SH-SY5Y (cell line): ENCODE data around the gene IPO13.

Experiments used
- GATA2 ChIP-seq: IDR thresholded peaks from 2 replicates; pipeline ENCODE4 v1.6.1; 2011; ENCODE audit warnings: mild to moderate bottlenecking, low read depth, low read length
- GATA3 ChIP-seq: IDR thresholded peaks from 2 replicates; pipeline ENCODE4 v1.6.1; 2011; ENCODE audit warnings: low read depth, mild to moderate bottlenecking, low read length, moderate library complexity

GRCh38 chr1:43947874-43948437, 1.2 kb downstream of the IPO13 start:
- TF ChIP-seq GATA3 (no peak), GATA2 (no peak)
